Measurements from ENCODE around the gene CASZ1. TPM values are rescaled to one million over a fixed set of nuclear protein-coding genes. Genes with fewer than 3 reads are reported as not detected.

CASZ1 gene
- total and polyA plus RNA-seq, 9 of the 15 experiments (the other 6 are each of a cell fraction or from before 2014, with no cell fraction given): 0.01 to 4.0 (median 0.76) TPM; not detected in 1

DNA sequence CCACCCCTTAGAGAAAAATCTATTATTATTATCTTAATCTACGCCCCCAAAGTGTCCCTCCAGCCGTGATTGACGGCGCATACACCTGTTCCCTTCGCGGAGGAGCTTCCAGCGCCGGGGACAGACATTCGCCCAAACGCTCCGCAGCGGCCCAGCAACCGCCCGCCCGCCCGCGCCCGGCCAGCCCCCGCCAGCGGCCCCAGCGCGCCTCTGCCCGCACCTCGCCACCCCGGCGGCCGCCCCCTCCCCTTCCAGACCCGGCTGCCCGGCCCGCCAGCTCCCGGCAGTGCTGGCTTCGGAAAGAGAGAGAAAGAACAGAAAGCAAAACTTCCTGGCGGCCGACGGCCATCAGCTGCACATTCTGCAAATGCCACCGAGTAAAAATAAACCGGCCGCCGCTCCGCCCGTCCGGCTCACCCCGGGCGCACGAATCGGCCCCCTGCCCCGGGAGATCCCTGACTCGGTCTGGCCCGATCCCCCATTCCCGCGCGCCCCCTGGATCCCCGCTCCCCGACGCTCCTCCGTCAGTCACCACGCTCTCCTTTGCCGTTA is 1.6 kb downstream of the CASZ1 start (continued):
- TF ChIP-seq, protein P1, sequence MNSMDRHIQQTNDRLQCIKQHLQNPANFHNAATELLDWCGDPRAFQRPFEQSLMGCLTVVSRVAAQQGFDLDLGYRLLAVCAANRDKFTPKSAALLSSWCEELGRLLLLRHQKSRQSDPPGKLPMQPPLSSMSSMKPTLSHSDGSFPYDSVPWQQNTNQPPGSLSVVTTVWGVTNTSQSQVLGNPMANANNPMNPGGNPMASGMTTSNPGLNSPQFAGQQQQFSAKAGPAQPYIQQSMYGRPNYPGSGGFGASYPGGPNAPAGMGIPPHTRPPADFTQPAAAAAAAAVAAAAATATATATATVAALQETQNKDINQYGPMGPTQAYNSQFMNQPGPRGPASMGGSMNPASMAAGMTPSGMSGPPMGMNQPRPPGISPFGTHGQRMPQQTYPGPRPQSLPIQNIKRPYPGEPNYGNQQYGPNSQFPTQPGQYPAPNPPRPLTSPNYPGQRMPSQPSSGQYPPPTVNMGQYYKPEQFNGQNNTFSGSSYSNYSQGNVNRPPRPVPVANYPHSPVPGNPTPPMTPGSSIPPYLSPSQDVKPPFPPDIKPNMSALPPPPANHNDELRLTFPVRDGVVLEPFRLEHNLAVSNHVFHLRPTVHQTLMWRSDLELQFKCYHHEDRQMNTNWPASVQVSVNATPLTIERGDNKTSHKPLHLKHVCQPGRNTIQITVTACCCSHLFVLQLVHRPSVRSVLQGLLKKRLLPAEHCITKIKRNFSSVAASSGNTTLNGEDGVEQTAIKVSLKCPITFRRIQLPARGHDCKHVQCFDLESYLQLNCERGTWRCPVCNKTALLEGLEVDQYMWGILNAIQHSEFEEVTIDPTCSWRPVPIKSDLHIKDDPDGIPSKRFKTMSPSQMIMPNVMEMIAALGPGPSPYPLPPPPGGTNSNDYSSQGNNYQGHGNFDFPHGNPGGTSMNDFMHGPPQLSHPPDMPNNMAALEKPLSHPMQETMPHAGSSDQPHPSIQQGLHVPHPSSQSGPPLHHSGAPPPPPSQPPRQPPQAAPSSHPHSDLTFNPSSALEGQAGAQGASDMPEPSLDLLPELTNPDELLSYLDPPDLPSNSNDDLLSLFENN (IDR thresholded peaks at IDR 0.05; ENCODE audit: low read depth in 2 of 2, low read length in 2 of 2): no peak
- TF ChIP-seq, protein P2, sequence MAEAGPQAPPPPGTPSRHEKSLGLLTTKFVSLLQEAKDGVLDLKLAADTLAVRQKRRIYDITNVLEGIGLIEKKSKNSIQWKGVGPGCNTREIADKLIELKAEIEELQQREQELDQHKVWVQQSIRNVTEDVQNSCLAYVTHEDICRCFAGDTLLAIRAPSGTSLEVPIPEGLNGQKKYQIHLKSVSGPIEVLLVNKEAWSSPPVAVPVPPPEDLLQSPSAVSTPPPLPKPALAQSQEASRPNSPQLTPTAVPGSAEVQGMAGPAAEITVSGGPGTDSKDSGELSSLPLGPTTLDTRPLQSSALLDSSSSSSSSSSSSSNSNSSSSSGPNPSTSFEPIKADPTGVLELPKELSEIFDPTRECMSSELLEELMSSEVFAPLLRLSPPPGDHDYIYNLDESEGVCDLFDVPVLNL (CRISPR knock-in tag; IDR thresholded peaks at IDR 0.05; ENCODE audit: low read depth): no peak
- TF ChIP-seq, protein P3, sequence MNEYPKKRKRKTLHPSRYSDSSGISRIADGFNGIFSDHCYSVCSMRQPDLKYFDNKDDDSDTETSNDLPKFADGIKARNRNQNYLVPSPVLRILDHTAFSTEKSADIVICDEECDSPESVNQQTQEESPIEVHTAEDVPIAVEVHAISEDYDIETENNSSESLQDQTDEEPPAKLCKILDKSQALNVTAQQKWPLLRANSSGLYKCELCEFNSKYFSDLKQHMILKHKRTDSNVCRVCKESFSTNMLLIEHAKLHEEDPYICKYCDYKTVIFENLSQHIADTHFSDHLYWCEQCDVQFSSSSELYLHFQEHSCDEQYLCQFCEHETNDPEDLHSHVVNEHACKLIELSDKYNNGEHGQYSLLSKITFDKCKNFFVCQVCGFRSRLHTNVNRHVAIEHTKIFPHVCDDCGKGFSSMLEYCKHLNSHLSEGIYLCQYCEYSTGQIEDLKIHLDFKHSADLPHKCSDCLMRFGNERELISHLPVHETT (CRISPR knock-in tag; conservative IDR thresholded peaks at IDR 0.05 in 1 of 2, IDR thresholded peaks at IDR 0.05 in 1 of 2): no peak
- TF ChIP-seq ZNF212 (CRISPR knock-in tag; IDR thresholded peaks at IDR 0.05) (no peak), ZNF436 (CRISPR knock-in tag; IDR thresholded peaks at IDR 0.05) (no peak)
